ENCODE measurements around the gene CWC27. TPM values are rescaled to one million over a fixed set of nuclear protein-coding genes. Genes with fewer than 3 reads are reported as not detected.

Gene CWC27
- polyA plus RNA-seq, 1 of the 3 experiments (the other 2 are of a cell fraction), result 6.6 TPM

GRCh38 chr5:64949331-64949730, 180.6 kb downstream of the CWC27 start:
- 0 out of 2 replicates have a peak, but pooled peaks cover 4% of the 10 kb centered on the region for H3K9me2 ChIP-seq
- WGBS (ENCODE audit: low lambda C conversion rate), result 94% methylated on average over 3 of the region's 3 CpGs
- ChIA-PET CTCF (interaction anchor here (2.4 to 4.4 kb wide), 2 partner anchors 9 to 138 kb away, joined by 8 to 23 read pairs; no protein-coding TSS in a partner anchor), POLR2A (no interaction called here)
- no peak overlapping the region for H3K27ac ChIP-seq (ENCODE audit: low read depth in 2 of 2, low read length in 1 of 2)
- H2AFZ ChIP-seq (ENCODE audit: low read depth), result no peak overlapping the region
- H3K79me2 ChIP-seq (ENCODE audit: insufficient read depth), result no peaks in the 10 kb centered on the region
- no peaks in the 10 kb centered on the region for H4K20me1 ChIP-seq (ENCODE audit: insufficient read depth)
- H3K4me2 ChIP-seq, result no peak overlapping the region
- peaks cover 0 to 10% of the 10 kb centered on the region in 2 experiments for H3K36me3 ChIP-seq (replicated peaks in 1 of 2; ENCODE audit: control insufficient read depth in 1 of 2, insufficient read depth in 2 of 2, low read length in 1 of 2)
- no peaks in the 10 kb centered on the region for H3K27me3 ChIP-seq (ENCODE audit: insufficient read depth)
- no peaks in the 10 kb centered on the region for H3F3A ChIP-seq (replicated peaks; ENCODE audit: insufficient read depth)
- peaks cover 0 to 7% of the 10 kb centered on the region in 2 experiments; a peak in 3 of 4 replicates for H3K4me1 ChIP-seq (ENCODE audit: control insufficient read depth in 1 of 2, insufficient read depth in 2 of 2, low read depth in 1 of 2, low read length in 1 of 2)
- H3K9ac ChIP-seq, result no peak overlapping the region
- no peak for DNase-seq
- no peak overlapping the region for H3K4me3 ChIP-seq (ENCODE audit: low read depth in 2 of 2, low read length in 1 of 2)
- peaks cover 7% of the 10 kb centered on the region; the same call in 1 of the 2 replicates for H3K9me3 ChIP-seq
- TF ChIP-seq JUND (IDR thresholded peaks at IDR 0.05) (no peak), RXRA (IDR thresholded peaks at IDR 0.05; ENCODE audit: borderline replicate concordance, low read depth) (no peak), USF1 (IDR thresholded peaks at IDR 0.05; ENCODE audit: borderline replicate concordance, low read depth) (no peak), FOXJ3 (CRISPR knock-in tag; IDR thresholded peaks at IDR 0.05) (no peak), POLR2AphosphoS5 (IDR thresholded peaks at IDR 0.05; ENCODE audit: low read depth, low read length) (no peak), PBX3 (IDR thresholded peaks at IDR 0.05) (no peak), FOXM1 (IDR thresholded peaks at IDR 0.05; ENCODE audit: low read depth) (no peak)
- TF ChIP-seq, protein P1, sequence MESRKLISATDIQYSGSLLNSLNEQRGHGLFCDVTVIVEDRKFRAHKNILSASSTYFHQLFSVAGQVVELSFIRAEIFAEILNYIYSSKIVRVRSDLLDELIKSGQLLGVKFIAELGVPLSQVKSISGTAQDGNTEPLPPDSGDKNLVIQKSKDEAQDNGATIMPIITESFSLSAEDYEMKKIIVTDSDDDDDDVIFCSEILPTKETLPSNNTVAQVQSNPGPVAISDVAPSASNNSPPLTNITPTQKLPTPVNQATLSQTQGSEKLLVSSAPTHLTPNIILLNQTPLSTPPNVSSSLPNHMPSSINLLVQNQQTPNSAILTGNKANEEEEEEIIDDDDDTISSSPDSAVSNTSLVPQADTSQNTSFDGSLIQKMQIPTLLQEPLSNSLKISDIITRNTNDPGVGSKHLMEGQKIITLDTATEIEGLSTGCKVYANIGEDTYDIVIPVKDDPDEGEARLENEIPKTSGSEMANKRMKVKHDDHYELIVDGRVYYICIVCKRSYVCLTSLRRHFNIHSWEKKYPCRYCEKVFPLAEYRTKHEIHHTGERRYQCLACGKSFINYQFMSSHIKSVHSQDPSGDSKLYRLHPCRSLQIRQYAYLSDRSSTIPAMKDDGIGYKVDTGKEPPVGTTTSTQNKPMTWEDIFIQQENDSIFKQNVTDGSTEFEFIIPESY (IDR thresholded peaks at IDR 0.05; ENCODE audit: borderline replicate concordance, low read depth), result no peak

GRCh38 chr5:64952951-64953673, 184.4 kb downstream of the CWC27 start:
- Histone ChIP-seq H4K20me1 (ENCODE audit: insufficient read depth) (no peaks in the 10 kb centered on the region), H3K4me3 (ENCODE audit: low read depth in 2 of 2, low read length in 1 of 2) (no peak overlapping the region), H3K4me2 (no peak overlapping the region), H3K9me2 (no peaks in the 10 kb centered on the region), H2AFZ (ENCODE audit: low read depth) (no peak overlapping the region), H3K9ac (no peak overlapping the region), H3K36me3 (replicated peaks in 1 of 2; ENCODE audit: control insufficient read depth in 1 of 2, insufficient read depth in 2 of 2, low read length in 1 of 2) (peaks cover 0 to 10% of the 10 kb centered on the region in 2 experiments), H3K27ac (ENCODE audit: low read depth in 2 of 2, low read length in 1 of 2) (no peak overlapping the region), H3K4me1 (ENCODE audit: control insufficient read depth in 1 of 2, insufficient read depth in 2 of 2, low read depth in 1 of 2, low read length in 1 of 2) (no peaks in the 10 kb centered on the region; a peak in 2 of 4 replicates), H3K79me2 (ENCODE audit: insufficient read depth) (no peaks in the 10 kb centered on the region), H3K9me3 (peaks cover 7% of the 10 kb centered on the region; the same call in 1 of the 2 replicates), H3F3A (replicated peaks; ENCODE audit: insufficient read depth) (no peaks in the 10 kb centered on the region), H3K27me3 (ENCODE audit: insufficient read depth) (no peaks in the 10 kb centered on the region)
- 87% methylated on average over 3 of the region's 3 CpGs for WGBS (ENCODE audit: low lambda C conversion rate)
- DNase-seq, result no peak
- CTCF ChIA-PET, result no interaction called here
- POLR2A ChIA-PET, result no interaction called here
- TF ChIP-seq FOXM1 (IDR thresholded peaks at IDR 0.05; ENCODE audit: low read depth) (no peak), USF1 (IDR thresholded peaks at IDR 0.05; ENCODE audit: borderline replicate concordance, low read depth) (no peak), RCOR1 (IDR thresholded peaks at IDR 0.05; ENCODE audit: low read length) (no peak), YY1 (IDR thresholded peaks at IDR 0.05; ENCODE audit: low read depth) (no peak), TAF1 (IDR thresholded peaks at IDR 0.05; ENCODE audit: borderline replicate concordance, low read depth, low read length) (no peak), NFIC (IDR thresholded peaks at IDR 0.05; ENCODE audit: borderline replicate concordance) (no peak), REST (IDR thresholded peaks at IDR 0.05; ENCODE audit: low read depth, low read length) (no peak), JUND (IDR thresholded peaks at IDR 0.05) (no peak), NRF1 (IDR thresholded peaks at IDR 0.05; ENCODE audit: low read depth, low read length) (no peak), TEAD4 (IDR thresholded peaks at IDR 0.05; ENCODE audit: borderline replicate concordance, insufficient read depth) (no peak)
- TF ChIP-seq, protein P2, sequence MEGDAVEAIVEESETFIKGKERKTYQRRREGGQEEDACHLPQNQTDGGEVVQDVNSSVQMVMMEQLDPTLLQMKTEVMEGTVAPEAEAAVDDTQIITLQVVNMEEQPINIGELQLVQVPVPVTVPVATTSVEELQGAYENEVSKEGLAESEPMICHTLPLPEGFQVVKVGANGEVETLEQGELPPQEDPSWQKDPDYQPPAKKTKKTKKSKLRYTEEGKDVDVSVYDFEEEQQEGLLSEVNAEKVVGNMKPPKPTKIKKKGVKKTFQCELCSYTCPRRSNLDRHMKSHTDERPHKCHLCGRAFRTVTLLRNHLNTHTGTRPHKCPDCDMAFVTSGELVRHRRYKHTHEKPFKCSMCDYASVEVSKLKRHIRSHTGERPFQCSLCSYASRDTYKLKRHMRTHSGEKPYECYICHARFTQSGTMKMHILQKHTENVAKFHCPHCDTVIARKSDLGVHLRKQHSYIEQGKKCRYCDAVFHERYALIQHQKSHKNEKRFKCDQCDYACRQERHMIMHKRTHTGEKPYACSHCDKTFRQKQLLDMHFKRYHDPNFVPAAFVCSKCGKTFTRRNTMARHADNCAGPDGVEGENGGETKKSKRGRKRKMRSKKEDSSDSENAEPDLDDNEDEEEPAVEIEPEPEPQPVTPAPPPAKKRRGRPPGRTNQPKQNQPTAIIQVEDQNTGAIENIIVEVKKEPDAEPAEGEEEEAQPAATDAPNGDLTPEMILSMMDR (IDR thresholded peaks at IDR 0.05), result no peak

Data from SK-N-SH (cell line).